HepG2 (cell line): ENCODE results near the gene RHEBL1. TPM values are rescaled to one million over a fixed set of nuclear protein-coding genes. Genes with fewer than 3 reads are reported as not detected.
A peak's percentile ranks its signal among the peaks of the same experiment; 100 is the strongest.

ENCODE experiments used
- AKNA ChIP-seq: sonication (generic); formaldehyde crosslinking; IDR thresholded peaks from 2 replicates; pipeline ENCODE4 v1.4.0; 2020; ENCODE audit warnings: missing genetic modification reagents, borderline replicate concordance
- FOXO1 ChIP-seq: sonication (generic); formaldehyde crosslinking; IDR thresholded peaks from 2 replicates; pipeline ENCODE4 v1.4.0; 2020; ENCODE audit warnings: missing genetic modification reagents
- KDM6A ChIP-seq: IDR thresholded peaks from 2 replicates; pipeline ENCODE4 v1.6.1; 2016; ENCODE audit warnings: low read depth
- PAWR ChIP-seq: sonication (generic); formaldehyde crosslinking; IDR thresholded peaks from 2 replicates; pipeline ENCODE4 v1.4.0; 2020; ENCODE audit warnings: missing genetic modification reagents, mild to moderate bottlenecking, borderline replicate concordance
- PHF20 ChIP-seq: sonication (generic); formaldehyde crosslinking; IDR thresholded peaks from 2 replicates; pipeline ENCODE4 v1.5.0; 2020; ENCODE audit warnings: mild to moderate bottlenecking, missing genetic modification reagents
- PRPF4 ChIP-seq: fragments of 200-400 bp; formaldehyde crosslinking; IDR thresholded peaks from 2 replicates; pipeline ENCODE4 v1.6.1; 2016; ENCODE audit warnings: low read length, low read depth; ENCODE audit not compliant: poor library complexity, severe bottlenecking
- SALL1 ChIP-seq: sonication (generic); formaldehyde crosslinking; IDR thresholded peaks from 2 replicates; pipeline ENCODE4 v1.8.0; 2022; ENCODE audit warnings: mild to moderate bottlenecking, missing genetic modification reagents
- SMYD3 ChIP-seq: sonication (generic); formaldehyde crosslinking; IDR thresholded peaks from 2 replicates; pipeline ENCODE4 v1.8.1; 2023; ENCODE audit warnings: mild to moderate bottlenecking, missing genetic modification reagents
- UBTF ChIP-seq: sonication (generic); formaldehyde crosslinking; IDR thresholded peaks from 2 replicates; pipeline ENCODE4 v1.4.0; 2020; ENCODE audit warnings: mild to moderate bottlenecking, missing genetic modification reagents
- ZNF101 ChIP-seq: sonication (generic); formaldehyde crosslinking; IDR thresholded peaks from 2 replicates; pipeline ENCODE4 v1.4.0; 2020; ENCODE audit warnings: mild to moderate bottlenecking, low read depth, missing genetic modification reagents, borderline replicate concordance
- ZNF143 ChIP-seq: sonication (generic); formaldehyde crosslinking; IDR thresholded peaks from 2 replicates; pipeline ENCODE4 v1.4.0; 2020; ENCODE audit warnings: missing genetic modification reagents
- ZNF160 ChIP-seq: sonication (generic); formaldehyde crosslinking; IDR thresholded peaks from 2 replicates; pipeline ENCODE4 v1.8.0; 2022; ENCODE audit warnings: mild to moderate bottlenecking, inconsistent platforms, missing genetic modification reagents
- ZNF747 ChIP-seq: sonication (generic); formaldehyde crosslinking; IDR thresholded peaks from 2 replicates; pipeline ENCODE4 v1.8.1; 2023; ENCODE audit warnings: missing genetic modification reagents, mild to moderate bottlenecking, borderline replicate concordance
- ZNF839 ChIP-seq: sonication (generic); formaldehyde crosslinking; IDR thresholded peaks from 2 replicates; pipeline ENCODE4 v1.4.0; 2020; ENCODE audit warnings: missing genetic modification reagents, mild to moderate bottlenecking, borderline replicate concordance
- polyA plus RNA-seq, 8 experiments: library from polyadenylated mRNA; depleted of rRNA in 3 of 8; stranded (reverse) in 7 of 8; unstranded in 1 of 8; fragments of >200 nt; fragmentation: Illumina TruSeq in 4 of 8; extraction: Trizol in 4 of 8; gene quantifications; 2 replicates each; pipeline versions ENCODE4 v1.2.1 to v1.2.3, GENCODE V29; 2011 to 2016; ENCODE audit warnings: low read depth in 4 of 8, missing spikeins in 1 of 8, mixed read lengths in 1 of 8; ENCODE audit not compliant: insufficient read depth in 1 of 8
- total RNA-seq, 5 experiments: library from RNA; depleted of rRNA; stranded (reverse); fragments of >200 nt; fragmentation: Illumina TruSeq; extraction: Trizol; gene quantifications; 2 replicates each; pipeline ENCODE4 v1.2.3, GENCODE V29; 2016; ENCODE audit warnings: low read depth in 1 of 5
- TF ChIP-seq, protein P1 (sequence below): sonication (generic); formaldehyde crosslinking; IDR thresholded peaks from 2 replicates; pipeline ENCODE4 v1.5.0; 2020; ENCODE audit warnings: missing genetic modification reagents
- TF ChIP-seq, protein P2 (sequence below): IDR thresholded peaks from 2 replicates; pipeline ENCODE4 v1.6.1; 2016; ENCODE audit warnings: low read depth, control low read depth
- TF ChIP-seq, protein P3 (sequence below): IDR thresholded peaks from 2 replicates; pipeline ENCODE4 v1.6.1; 2016; ENCODE audit warnings: control low read depth

The RHEBL1 gene
- total and polyA plus RNA-seq, 2 of the 13 experiments (the other 11 are each of a cell fraction or from before 2014, with no cell fraction given): 1.4 to 2.5 TPM

- TF ChIP-seq AKNA (CRISPR knock-in tag): no peak
- TF ChIP-seq ZNF747 (CRISPR knock-in tag): no peak
- TF ChIP-seq, protein P1, sequence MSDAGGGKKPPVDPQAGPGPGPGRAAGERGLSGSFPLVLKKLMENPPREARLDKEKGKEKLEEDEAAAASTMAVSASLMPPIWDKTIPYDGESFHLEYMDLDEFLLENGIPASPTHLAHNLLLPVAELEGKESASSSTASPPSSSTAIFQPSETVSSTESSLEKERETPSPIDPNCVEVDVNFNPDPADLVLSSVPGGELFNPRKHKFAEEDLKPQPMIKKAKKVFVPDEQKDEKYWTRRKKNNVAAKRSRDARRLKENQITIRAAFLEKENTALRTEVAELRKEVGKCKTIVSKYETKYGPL: no peak
- peak; percentile 88 for TF ChIP-seq PHF20 (CRISPR knock-in tag)
- peak; percentile 86 for TF ChIP-seq UBTF (CRISPR knock-in tag)
- no peak for TF ChIP-seq PRPF4
- TF ChIP-seq FOXO1 (CRISPR knock-in tag): no peak
- TF ChIP-seq, protein P2, sequence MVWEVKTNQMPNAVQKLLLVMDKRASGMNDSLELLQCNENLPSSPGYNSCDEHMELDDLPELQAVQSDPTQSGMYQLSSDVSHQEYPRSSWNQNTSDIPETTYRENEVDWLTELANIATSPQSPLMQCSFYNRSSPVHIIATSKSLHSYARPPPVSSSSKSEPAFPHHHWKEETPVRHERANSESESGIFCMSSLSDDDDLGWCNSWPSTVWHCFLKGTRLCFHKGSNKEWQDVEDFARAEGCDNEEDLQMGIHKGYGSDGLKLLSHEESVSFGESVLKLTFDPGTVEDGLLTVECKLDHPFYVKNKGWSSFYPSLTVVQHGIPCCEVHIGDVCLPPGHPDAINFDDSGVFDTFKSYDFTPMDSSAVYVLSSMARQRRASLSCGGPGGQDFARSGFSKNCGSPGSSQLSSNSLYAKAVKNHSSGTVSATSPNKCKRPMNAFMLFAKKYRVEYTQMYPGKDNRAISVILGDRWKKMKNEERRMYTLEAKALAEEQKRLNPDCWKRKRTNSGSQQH (CRISPR knock-in tag): no peak
- TF ChIP-seq ZNF101 (CRISPR knock-in tag): no peak
- peak; percentile 43; the same call in 1 of the 2 replicates for TF ChIP-seq ZNF143 (CRISPR knock-in tag)
- no peak for TF ChIP-seq KDM6A (CRISPR knock-in tag)
- TF ChIP-seq, protein P3, sequence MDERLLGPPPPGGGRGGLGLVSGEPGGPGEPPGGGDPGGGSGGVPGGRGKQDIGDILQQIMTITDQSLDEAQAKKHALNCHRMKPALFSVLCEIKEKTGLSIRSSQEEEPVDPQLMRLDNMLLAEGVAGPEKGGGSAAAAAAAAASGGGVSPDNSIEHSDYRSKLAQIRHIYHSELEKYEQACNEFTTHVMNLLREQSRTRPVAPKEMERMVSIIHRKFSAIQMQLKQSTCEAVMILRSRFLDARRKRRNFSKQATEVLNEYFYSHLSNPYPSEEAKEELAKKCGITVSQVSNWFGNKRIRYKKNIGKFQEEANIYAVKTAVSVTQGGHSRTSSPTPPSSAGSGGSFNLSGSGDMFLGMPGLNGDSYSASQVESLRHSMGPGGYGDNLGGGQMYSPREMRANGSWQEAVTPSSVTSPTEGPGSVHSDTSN (CRISPR knock-in tag): no peak
- no peak for TF ChIP-seq PAWR
- TF ChIP-seq ZNF839 (CRISPR knock-in tag): peak; percentile 76
- TF ChIP-seq SALL1 (CRISPR knock-in tag): peak; percentile 78; the same call in 1 of the 2 replicates
- TF ChIP-seq SMYD3 (CRISPR knock-in tag): no peak
- TF ChIP-seq ZNF160 (CRISPR knock-in tag): no peak
Measured at GRCh38 chr12:49018261-49019119, 51.3 kb downstream of the RHEBL1 start, which contains the start of gene PRKAG1 (continued).
